Measurements from ENCODE around the gene NUP205. TPM values are rescaled to one million over a fixed set of nuclear protein-coding genes. Genes with fewer than 3 reads are reported as not detected.
"Not testable (repeated sequence)": the region's sequence is repeated elsewhere in the genome, so short reads cannot be mapped to it uniquely, and the experiment has no call there.

The NUP205 gene
- total RNA-seq, 2 experiments from 2014 or later, result 150 to 165 TPM

GRCh38 chr7:135684699-135685098 is 127.0 kb downstream of the NUP205 start:
- ChIA-PET POLR2A (no interaction called here), CTCF (interaction anchor here (0.6 to 1.2 kb wide), 3 partner anchors 12 to 23 kb away, joined by 3 read pairs; no protein-coding TSS in a partner anchor)
- Mint-ChIP-seq H3K4me1 (peaks cover 10% of the 10 kb centered on the region), H3K27ac (no peak overlapping the region), H3K9me3 (ENCODE audit: low read depth) (no peaks in the 10 kb centered on the region), H3K4me3 (no peak overlapping the region), H3K27me3 (no peaks in the 10 kb centered on the region), H3K36me3 (ENCODE audit: low read depth) (peaks cover 5% of the 10 kb centered on the region)
- DNase-seq (no peak), ATAC-seq (no peak)
- intact Hi-C loops (cut with DNase I, micrococcal nuclease), result no loop called here

GRCh38 chr7:135685306-135686084 is 127.8 kb downstream of the NUP205 start:
- Mint-ChIP-seq H3K4me1 (peaks cover 7% of the 10 kb centered on the region), H3K36me3 (ENCODE audit: low read depth) (peaks cover 5% of the 10 kb centered on the region), H3K4me3 (no peak overlapping the region), H3K9me3 (ENCODE audit: low read depth) (no peaks in the 10 kb centered on the region), H3K27me3 (no peaks in the 10 kb centered on the region), H3K27ac (no peak overlapping the region)
- no peak for ATAC-seq
- CTCF ChIA-PET, result interaction anchor here (0.6 to 1.2 kb wide), 2 partner anchors 13 to 70 kb away, joined by 3 read pairs; no protein-coding TSS in a partner anchor
- POLR2A ChIA-PET, result no interaction called here
- intact Hi-C loops (cut with DNase I, micrococcal nuclease), result no loop called here
- no peak for DNase-seq

GRCh38 chr7:135687466-135687865 is 129.7 kb downstream of the NUP205 start:
- H3K27me3 Mint-ChIP-seq, result no peaks in the 10 kb centered on the region
- H3K4me3 Mint-ChIP-seq, result no peak overlapping the region
- intact Hi-C loops (cut with DNase I, micrococcal nuclease), result no loop called here
- ATAC-seq (no peak), DNase-seq (no peak)
- no peak overlapping the region for H3K27ac Mint-ChIP-seq
- no peaks in the 10 kb centered on the region for H3K9me3 Mint-ChIP-seq (ENCODE audit: low read depth)
- POLR2A ChIA-PET, result no interaction called here
- H3K36me3 Mint-ChIP-seq (ENCODE audit: low read depth), result peaks cover 5% of the 10 kb centered on the region
- CTCF ChIA-PET, result no interaction called here
- no peaks in the 10 kb centered on the region for H3K4me1 Mint-ChIP-seq

- Mint-ChIP-seq H3K27ac (no peak overlapping the region), H3K36me3 (ENCODE audit: low read depth) (peaks cover 3% of the 10 kb centered on the region), H3K27me3 (no peaks in the 10 kb centered on the region), H3K4me1 (no peaks in the 10 kb centered on the region), H3K4me3 (no peak overlapping the region), H3K9me3 (ENCODE audit: low read depth) (no peaks in the 10 kb centered on the region)
- CTCF ChIA-PET, result no interaction called here
- intact Hi-C loops (cut with DNase I, micrococcal nuclease), result no loop called here
- POLR2A ChIA-PET, result no interaction called here
- ATAC-seq, result no peak
- DNase-seq, result no peak
These were observed 132.8 kb downstream of the NUP205 start for GRCh38 chr7:135690566-135690965.

- DNase-seq, result no peak
- POLR2A ChIA-PET, result no interaction called here
- no peak for ATAC-seq
- peaks cover 3% of the 10 kb centered on the region for H3K36me3 Mint-ChIP-seq (ENCODE audit: low read depth)
- CTCF ChIA-PET, result no interaction called here
- intact Hi-C loops (cut with DNase I, micrococcal nuclease), result no loop called here
- no peak overlapping the region for H3K27ac Mint-ChIP-seq
- no peaks in the 10 kb centered on the region for H3K9me3 Mint-ChIP-seq (ENCODE audit: low read depth)
- H3K4me3 Mint-ChIP-seq, result no peak overlapping the region
- H3K4me1 Mint-ChIP-seq, result no peaks in the 10 kb centered on the region
- no peaks in the 10 kb centered on the region for H3K27me3 Mint-ChIP-seq
These were observed 134.3 kb downstream of the NUP205 start for GRCh38 chr7:135692055-135692454.

- H3K9me3 Mint-ChIP-seq (ENCODE audit: low read depth); H3K36me3 Mint-ChIP-seq (ENCODE audit: low read depth); POLR2A ChIA-PET; DNase-seq; CTCF ChIA-PET; ATAC-seq; intact Hi-C loops (cut with DNase I, micrococcal nuclease); H3K27me3 Mint-ChIP-seq; H3K27ac Mint-ChIP-seq; H3K4me1 Mint-ChIP-seq; H3K4me3 Mint-ChIP-seq: not testable (repeated sequence)
These were observed 134.9 kb downstream of the NUP205 start for GRCh38 chr7:135692606-135693005.

- H3K27me3 Mint-ChIP-seq, result no peaks in the 10 kb centered on the region
- intact Hi-C loops (cut with DNase I, micrococcal nuclease), result no loop called here
- H3K27ac Mint-ChIP-seq, result no peak overlapping the region
- no peak overlapping the region for H3K4me3 Mint-ChIP-seq
- ATAC-seq (no peak), DNase-seq (no peak)
- no peaks in the 10 kb centered on the region for H3K4me1 Mint-ChIP-seq
- ChIA-PET POLR2A (no interaction called here), CTCF (no interaction called here)
- H3K36me3 Mint-ChIP-seq (ENCODE audit: low read depth), result peaks cover 3% of the 10 kb centered on the region
- no peaks in the 10 kb centered on the region for H3K9me3 Mint-ChIP-seq (ENCODE audit: low read depth)
These were observed 135.8 kb downstream of the NUP205 start for GRCh38 chr7:135693558-135693957.

- Mint-ChIP-seq H3K36me3 (ENCODE audit: low read depth) (peaks cover 4% of the 10 kb centered on the region), H3K27me3 (no peaks in the 10 kb centered on the region), H3K4me1 (no peaks in the 10 kb centered on the region), H3K27ac (no peak overlapping the region), H3K4me3 (no peak overlapping the region), H3K9me3 (ENCODE audit: low read depth) (no peaks in the 10 kb centered on the region)
- POLR2A ChIA-PET, result no interaction called here
- ATAC-seq (no peak), DNase-seq (no peak)
- CTCF ChIA-PET, result interaction anchor here (1.1 kb wide), 1 partner anchor 13 kb away, joined by 4 read pairs; no protein-coding TSS in a partner anchor
- intact Hi-C loops (cut with DNase I, micrococcal nuclease), result no loop called here
These were observed 139.7 kb downstream of the NUP205 start for GRCh38 chr7:135697276-135698049.

Other genes starting within 250 kb of the NUP205 start
- 10 to 100 TPM; 17.7 to 22.6 TPM for gene CNOT4, start 47.8 kb upstream of the NUP205 start, total RNA-seq
- gene STMP1, start 104.6 kb downstream of the NUP205 start, total RNA-seq, result 10 to 100 TPM; 18.7 to 20.7 TPM
- gene SLC13A4, start 170.3 kb downstream of the NUP205 start, total RNA-seq, result not detected
- not detected for gene FAM180A, start 190.9 kb downstream of the NUP205 start, total RNA-seq

All from activated CD4-positive, alpha-beta T cell treated with anti-CD3 and anti-CD28 coated beads for 36 hours (primary cell).